Measurements from ENCODE around the gene SPAG16. TPM values are rescaled to one million over a fixed set of nuclear protein-coding genes. Genes with fewer than 3 reads are reported as not detected.

The SPAG16 gene
- total RNA-seq, 1 donor from 2014 or later = 16.7 TPM

- Histone ChIP-seq H3K4me2 (ENCODE audit: low read length) (no peak overlapping the region), H4K20me1 (ENCODE audit: insufficient read depth, low read length) (no peaks in the 10 kb centered on the region), H3K36me3 (ENCODE audit: insufficient read depth, low read length) (no peaks in the 10 kb centered on the region), H2AFZ (ENCODE audit: low read depth, low read length) (no peak overlapping the region), H3K79me2 (ENCODE audit: insufficient read depth, low read length) (no peaks in the 10 kb centered on the region), H3K4me1 (ENCODE audit: insufficient read depth, low read length) (no peaks in the 10 kb centered on the region), H3K9me3 (ENCODE audit: insufficient read depth, low read depth, low read length) (no peaks in the 10 kb centered on the region), H3K9ac (ENCODE audit: low read length) (no peak overlapping the region), H3K27me3 (ENCODE audit: insufficient read depth, low read length) (no peaks in the 10 kb centered on the region), H3K27ac (ENCODE audit: low read depth, low read length) (no peak overlapping the region), H3K4me3 (ENCODE audit: insufficient read depth, low read depth, low read length) (no peak overlapping the region)
- FAIRE-seq = no peak
- DNase-seq (ENCODE audit: low read depth) = no peak
- Mint-ChIP-seq H3K4me1 (ENCODE audit: low read depth, unreplicated experiment) (no peaks in the 10 kb centered on the region), H3K4me3 (ENCODE audit: unreplicated experiment) (no peak overlapping the region), H3K27me3 (ENCODE audit: low read depth, unreplicated experiment) (no peaks in the 10 kb centered on the region), H3K9me3 (ENCODE audit: unreplicated experiment) (no peaks in the 10 kb centered on the region), H3K27ac (ENCODE audit: unreplicated experiment) (no peak overlapping the region), H3K36me3 (ENCODE audit: low read depth, unreplicated experiment) (no peaks in the 10 kb centered on the region)
- TF ChIP-seq EZH2 (IDR thresholded peaks at IDR 0.05; ENCODE audit: insufficient read depth, low read length) (no peak), CTCF (IDR thresholded peaks at IDR 0.05; ENCODE audit: insufficient read depth, low read depth, low read length) (no peak)
These were observed 1082.9 kb downstream of the SPAG16 start for GRCh38 chr2:214367171-214367570.

DNA sequence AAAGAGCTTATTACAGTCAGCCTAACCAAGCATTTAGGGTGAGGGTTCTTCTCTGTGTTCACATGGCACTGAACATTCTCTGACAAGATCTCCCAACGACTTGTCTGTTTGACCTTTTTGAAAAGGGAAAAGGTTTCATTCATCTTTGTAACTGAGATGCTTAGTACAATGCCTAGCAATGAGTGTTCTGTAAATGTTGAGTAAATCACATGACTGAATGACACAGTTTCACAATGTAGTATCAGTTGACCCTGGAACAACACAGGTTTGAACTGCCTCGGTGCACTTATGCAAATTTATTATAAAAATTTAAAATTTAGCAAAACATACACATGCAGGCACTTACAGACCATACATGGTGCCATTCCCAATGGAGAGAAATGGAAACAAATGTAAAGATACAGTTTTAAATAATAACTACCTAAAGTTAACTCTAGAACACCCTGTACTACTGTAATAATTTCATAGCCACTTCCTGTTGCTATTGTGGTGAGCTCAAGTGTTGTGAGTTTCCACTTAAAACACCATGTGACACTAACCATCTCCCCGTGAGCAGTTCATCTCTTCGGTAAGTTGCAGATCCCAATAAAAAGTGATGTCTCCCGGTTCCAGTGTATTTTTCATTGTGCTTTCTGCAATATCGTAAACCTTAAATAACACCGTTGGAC is 1092.5 kb downstream of the SPAG16 start:
- Histone ChIP-seq H3K4me1 (ENCODE audit: insufficient read depth, low read length) (no peaks in the 10 kb centered on the region), H2AFZ (ENCODE audit: low read depth, low read length) (no peak overlapping the region), H3K27me3 (ENCODE audit: insufficient read depth, low read length) (no peaks in the 10 kb centered on the region), H3K9me3 (ENCODE audit: insufficient read depth, low read depth, low read length) (no peaks in the 10 kb centered on the region), H3K4me3 (ENCODE audit: insufficient read depth, low read depth, low read length) (no peak overlapping the region), H3K27ac (ENCODE audit: low read depth, low read length) (no peak overlapping the region), H4K20me1 (ENCODE audit: insufficient read depth, low read length) (no peaks in the 10 kb centered on the region), H3K36me3 (ENCODE audit: insufficient read depth, low read length) (no peaks in the 10 kb centered on the region), H3K79me2 (ENCODE audit: insufficient read depth, low read length) (no peaks in the 10 kb centered on the region), H3K9ac (ENCODE audit: low read length) (no peak overlapping the region), H3K4me2 (ENCODE audit: low read length) (no peak overlapping the region)
- no peaks in the 10 kb centered on the region for H3K9me3 Mint-ChIP-seq (ENCODE audit: unreplicated experiment)
- H3K27me3 Mint-ChIP-seq (ENCODE audit: low read depth, unreplicated experiment) = no peaks in the 10 kb centered on the region
- H3K4me1 Mint-ChIP-seq (ENCODE audit: low read depth, unreplicated experiment) = peaks cover 13% of the 10 kb centered on the region
- TF ChIP-seq CTCF (IDR thresholded peaks at IDR 0.05; ENCODE audit: insufficient read depth, low read depth, low read length) (no peak), EZH2 (IDR thresholded peaks at IDR 0.05; ENCODE audit: insufficient read depth, low read length) (no peak)
- H3K36me3 Mint-ChIP-seq (ENCODE audit: low read depth, unreplicated experiment) = no peaks in the 10 kb centered on the region
- H3K27ac Mint-ChIP-seq (ENCODE audit: unreplicated experiment) = peak overlapping the region; percentile 85
- peak overlapping the region; percentile 2 for H3K4me3 Mint-ChIP-seq (ENCODE audit: unreplicated experiment)
- FAIRE-seq = no peak
- no peak for DNase-seq (ENCODE audit: low read depth)

DNA sequence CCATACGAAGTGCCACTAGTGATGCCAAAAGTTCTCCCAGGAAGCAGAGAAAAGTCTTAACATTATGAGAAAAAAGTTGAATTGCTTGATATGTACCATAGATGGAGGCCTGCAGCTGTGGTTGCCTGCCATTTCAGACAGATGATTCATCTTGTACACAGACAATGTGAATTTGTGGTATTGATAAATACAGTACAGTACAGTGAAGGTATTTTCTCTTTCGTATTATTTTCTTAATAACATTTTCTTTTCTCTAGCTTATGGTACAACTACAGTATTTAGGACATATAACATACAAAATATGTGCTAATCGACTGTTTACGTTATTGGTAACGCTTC is 1093.0 kb downstream of the SPAG16 start:
- Histone ChIP-seq H3K79me2 (ENCODE audit: insufficient read depth, low read length) (no peaks in the 10 kb centered on the region), H3K4me2 (ENCODE audit: low read length) (no peak overlapping the region), H3K36me3 (ENCODE audit: insufficient read depth, low read length) (no peaks in the 10 kb centered on the region), H3K27ac (ENCODE audit: low read depth, low read length) (no peak overlapping the region), H3K4me3 (ENCODE audit: insufficient read depth, low read depth, low read length) (no peak overlapping the region), H2AFZ (ENCODE audit: low read depth, low read length) (no peak overlapping the region), H3K27me3 (ENCODE audit: insufficient read depth, low read length) (no peaks in the 10 kb centered on the region), H3K4me1 (ENCODE audit: insufficient read depth, low read length) (no peaks in the 10 kb centered on the region), H4K20me1 (ENCODE audit: insufficient read depth, low read length) (no peaks in the 10 kb centered on the region), H3K9ac (ENCODE audit: low read length) (no peak overlapping the region), H3K9me3 (ENCODE audit: insufficient read depth, low read depth, low read length) (no peaks in the 10 kb centered on the region)
- Mint-ChIP-seq H3K36me3 (ENCODE audit: low read depth, unreplicated experiment) (no peaks in the 10 kb centered on the region), H3K27ac (ENCODE audit: unreplicated experiment) (peak overlapping the region; percentile 85), H3K4me1 (ENCODE audit: low read depth, unreplicated experiment) (peaks cover 13% of the 10 kb centered on the region), H3K9me3 (ENCODE audit: unreplicated experiment) (no peaks in the 10 kb centered on the region), H3K4me3 (ENCODE audit: unreplicated experiment) (peak overlapping the region; percentile 2), H3K27me3 (ENCODE audit: low read depth, unreplicated experiment) (no peaks in the 10 kb centered on the region)
- FAIRE-seq (no peak), DNase-seq (ENCODE audit: low read depth) (peak; percentile 50)
- no peak for TF ChIP-seq EZH2 (IDR thresholded peaks at IDR 0.05; ENCODE audit: insufficient read depth, low read length)
- no peak for TF ChIP-seq CTCF (IDR thresholded peaks at IDR 0.05; ENCODE audit: insufficient read depth, low read depth, low read length)

Measured in astrocyte (in vitro differentiated cells and primary cell).